ENCODE results near the gene RASSF4. TPM values are rescaled to one million over a fixed set of nuclear protein-coding genes. Genes with fewer than 3 reads are reported as not detected.

RASSF4 gene
- total RNA-seq, 1 donor from 2014 or later, result 1.3 TPM

DNA sequence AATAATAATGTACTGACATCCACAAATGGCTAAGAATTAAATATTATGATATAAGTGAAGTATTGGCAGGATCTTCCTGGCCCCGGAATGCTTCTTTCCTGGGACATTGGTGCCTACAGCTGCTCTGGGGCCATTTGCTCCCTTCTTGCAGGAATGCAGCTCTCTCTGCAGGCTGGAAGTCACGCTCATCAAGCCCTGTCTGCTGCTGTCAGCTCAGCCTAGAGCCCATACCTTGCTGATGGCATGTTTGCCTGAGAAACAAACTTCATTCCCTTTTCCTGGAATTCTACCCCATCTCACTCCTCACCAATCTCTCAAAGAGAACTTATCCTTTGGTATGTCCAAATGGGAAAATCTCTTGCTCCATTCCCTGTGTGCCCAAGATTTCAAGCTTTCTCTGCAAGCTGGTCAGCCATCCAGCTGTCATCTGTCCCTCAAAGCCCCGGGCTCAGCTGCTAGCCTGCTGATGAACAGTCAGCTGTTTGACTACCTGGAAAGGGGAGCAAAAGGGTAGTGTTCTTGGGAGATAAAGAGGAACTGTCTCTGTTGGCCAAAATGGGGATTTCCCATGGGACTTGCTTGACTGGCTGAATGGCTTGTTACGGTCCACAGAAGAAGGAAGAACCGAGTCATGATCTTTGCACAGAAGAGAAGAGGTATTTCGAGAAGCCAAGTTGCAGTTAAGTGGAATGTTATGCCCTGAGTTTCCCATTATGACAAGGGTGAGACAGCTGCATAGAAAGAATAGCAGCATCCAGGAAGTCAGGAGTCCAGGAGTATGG lies 12.0 kb upstream of the RASSF4 start:
- peaks cover 20% of the 10 kb centered on the region for H3K9me3 Mint-ChIP-seq
- no peaks in the 10 kb centered on the region for H3K36me3 Mint-ChIP-seq (ENCODE audit: low read depth)
- peaks cover 3% of the 10 kb centered on the region for H3K4me1 Mint-ChIP-seq
- no peak for DNase-seq
- H3K27me3 Mint-ChIP-seq, result peaks cover 9% of the 10 kb centered on the region
- no peak overlapping the region for H3K4me3 Mint-ChIP-seq
- no peak overlapping the region for H3K27ac Mint-ChIP-seq
- intact Hi-C loops (cut with micrococcal nuclease), result no loop called here

GRCh38 chr10:44948642-44949041 lies 11.0 kb upstream of the RASSF4 start:
- H3K27me3 Mint-ChIP-seq, result peaks cover 3% of the 10 kb centered on the region
- intact Hi-C loops (cut with micrococcal nuclease), result no loop called here
- H3K27ac Mint-ChIP-seq, result no peak overlapping the region
- peaks cover 3% of the 10 kb centered on the region for H3K4me1 Mint-ChIP-seq
- no peak overlapping the region for H3K4me3 Mint-ChIP-seq
- no peaks in the 10 kb centered on the region for H3K36me3 Mint-ChIP-seq (ENCODE audit: low read depth)
- H3K9me3 Mint-ChIP-seq, result peaks cover 14% of the 10 kb centered on the region
- no peak for DNase-seq

- H3K36me3 Mint-ChIP-seq (ENCODE audit: low read depth), result no peaks in the 10 kb centered on the region
- H3K27ac Mint-ChIP-seq, result no peak overlapping the region
- no peak overlapping the region for H3K4me3 Mint-ChIP-seq
- H3K27me3 Mint-ChIP-seq, result peaks cover 3% of the 10 kb centered on the region
- peaks cover 11% of the 10 kb centered on the region for H3K9me3 Mint-ChIP-seq
- peaks cover 3% of the 10 kb centered on the region for H3K4me1 Mint-ChIP-seq
- DNase-seq, result no peak
- intact Hi-C loops (cut with micrococcal nuclease), result no loop called here
Measured at GRCh38 chr10:44949127-44949802, 10.3 kb upstream of the RASSF4 start.

DNA sequence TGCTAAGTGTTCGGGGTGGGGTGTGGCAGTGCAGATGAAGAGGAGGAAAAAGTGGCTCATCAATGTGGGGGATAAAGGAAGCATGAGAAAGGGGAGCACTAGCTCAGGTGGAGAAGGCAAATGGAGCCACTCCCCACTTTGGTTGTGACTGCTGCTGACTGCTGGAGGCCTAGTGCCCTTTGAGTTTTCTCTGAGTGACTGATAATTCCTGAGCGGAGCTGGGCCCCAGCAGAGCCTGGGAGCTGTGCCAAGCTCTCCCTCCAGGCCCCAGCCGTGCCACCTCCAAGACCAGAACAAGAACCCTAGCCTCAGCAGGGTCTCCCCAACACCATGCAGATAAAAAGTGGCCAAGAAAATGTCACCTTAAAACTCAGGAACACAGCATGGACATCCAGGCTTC lies 9.7 kb upstream of the RASSF4 start:
- no peak for DNase-seq

DNA sequence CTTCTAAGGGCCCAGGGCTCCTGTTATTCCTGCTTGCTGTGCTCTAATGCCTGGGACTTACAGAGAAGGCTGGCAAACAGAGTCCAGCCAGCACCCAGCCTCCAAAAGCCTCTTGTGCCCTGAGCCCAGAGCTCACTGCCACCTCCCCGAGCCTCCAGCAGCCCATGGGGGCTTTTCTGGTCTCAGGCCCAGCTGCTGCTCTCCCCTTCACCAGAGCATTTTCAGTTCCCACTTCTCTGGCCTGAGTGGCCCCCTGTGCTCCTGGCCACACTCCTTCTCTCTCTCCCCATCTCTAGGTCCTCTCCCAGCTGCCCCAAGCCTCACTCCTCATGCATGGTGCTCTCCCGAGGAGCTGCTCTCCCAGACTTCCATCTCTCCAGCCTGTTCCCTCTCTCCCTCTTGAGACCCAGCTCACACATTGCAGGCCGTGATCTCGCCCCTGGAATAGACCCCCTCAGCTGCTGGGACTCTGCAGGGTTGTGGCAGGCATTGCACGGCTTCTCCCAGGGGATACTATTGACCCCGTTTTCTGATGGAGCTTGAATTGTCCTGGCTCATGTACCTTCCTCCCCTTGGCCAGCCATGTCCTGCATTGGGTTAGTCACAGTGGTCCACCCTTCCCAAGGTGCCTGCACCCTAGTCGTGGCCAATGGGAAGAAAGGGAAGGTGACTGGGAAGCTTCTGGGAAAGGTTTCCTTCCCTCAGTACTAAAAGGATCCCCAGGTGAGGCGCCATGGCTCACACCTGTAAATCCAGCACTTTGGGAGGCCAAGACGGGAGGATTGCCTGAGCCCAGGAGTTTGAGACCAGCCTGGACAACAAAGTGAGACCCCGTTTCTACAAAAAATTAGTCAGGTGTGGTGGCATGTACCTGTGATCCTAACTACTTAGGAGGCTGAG lies 9.0 kb upstream of the RASSF4 start:
- Mint-ChIP-seq H3K4me3 (no peak overlapping the region), H3K36me3 (ENCODE audit: low read depth) (no peaks in the 10 kb centered on the region), H3K27me3 (no peaks in the 10 kb centered on the region), H3K9me3 (no peaks in the 10 kb centered on the region), H3K4me1 (peaks cover 3% of the 10 kb centered on the region), H3K27ac (no peak overlapping the region)
- intact Hi-C loops (cut with micrococcal nuclease), result no loop called here
- DNase-seq, result no peak

More for the DNA sequence above, 9.7 kb upstream of the RASSF4 start:
- intact Hi-C loops (cut with micrococcal nuclease), result no loop called here
- Mint-ChIP-seq H3K27me3 (peaks cover 3% of the 10 kb centered on the region), H3K36me3 (ENCODE audit: low read depth) (no peaks in the 10 kb centered on the region), H3K27ac (no peak overlapping the region), H3K4me1 (peaks cover 3% of the 10 kb centered on the region), H3K4me3 (no peak overlapping the region), H3K9me3 (peaks cover 4% of the 10 kb centered on the region)

DNA sequence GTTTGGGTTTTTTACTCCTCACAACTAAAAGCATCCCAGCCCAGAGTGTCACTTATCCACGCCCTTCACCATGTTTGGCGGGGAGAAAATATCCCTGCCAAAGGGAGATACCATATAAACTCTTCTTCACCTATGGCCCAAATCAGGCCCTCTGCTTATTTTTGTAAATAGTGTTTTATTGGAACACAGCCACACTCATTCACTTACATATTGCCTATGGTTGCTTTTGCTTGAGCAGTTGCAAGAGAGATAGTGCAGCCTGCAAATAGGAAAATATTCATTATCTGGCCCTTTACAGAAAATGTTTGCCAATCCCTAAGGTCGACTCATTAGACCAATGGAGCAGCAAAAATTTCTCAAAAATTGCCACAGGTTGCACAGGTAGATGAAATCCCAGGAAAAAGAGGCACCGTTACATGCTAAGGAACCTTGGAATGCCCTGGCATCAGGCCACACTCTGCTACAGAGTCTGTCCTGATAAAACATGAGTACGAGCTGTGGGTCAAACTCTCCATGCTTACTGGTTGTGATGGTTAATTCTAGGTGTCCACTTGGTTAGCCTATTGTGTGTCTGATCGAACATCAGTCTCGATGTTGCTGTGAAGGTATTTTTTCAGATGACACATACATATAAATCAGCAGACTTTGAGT lies 7.9 kb upstream of the RASSF4 start:
- no peak overlapping the region for H3K27ac Mint-ChIP-seq
- no peaks in the 10 kb centered on the region for H3K9me3 Mint-ChIP-seq
- H3K4me3 Mint-ChIP-seq, result no peak overlapping the region
- no peaks in the 10 kb centered on the region for H3K27me3 Mint-ChIP-seq
- H3K36me3 Mint-ChIP-seq (ENCODE audit: low read depth), result peaks cover 8% of the 10 kb centered on the region
- H3K4me1 Mint-ChIP-seq, result peaks cover 2% of the 10 kb centered on the region
- DNase-seq, result no peak
- intact Hi-C loops (cut with micrococcal nuclease), result no loop called here

DNA sequence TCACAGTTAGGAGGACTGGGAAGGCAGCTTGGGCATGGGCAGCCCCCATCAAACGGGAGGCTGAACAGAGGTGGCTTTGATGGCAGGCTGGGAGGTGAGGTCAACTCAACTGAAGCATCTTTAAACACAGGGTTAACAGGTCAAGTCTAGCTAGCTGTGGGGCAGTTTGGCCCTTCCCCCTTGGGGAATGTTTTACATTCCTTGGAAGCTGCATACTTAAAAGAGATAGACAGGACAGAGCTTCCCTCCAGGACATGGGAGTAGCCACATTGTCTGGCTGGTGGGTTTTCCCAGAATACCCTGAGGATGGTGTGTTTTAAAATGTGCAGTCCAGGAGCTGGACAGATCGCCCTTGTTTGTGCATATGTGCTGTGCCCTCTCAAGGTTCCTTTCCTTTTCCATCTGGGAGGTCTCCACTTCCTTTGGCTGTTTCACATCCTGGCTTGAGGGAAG lies 6.8 kb upstream of the RASSF4 start:
- no peaks in the 10 kb centered on the region for H3K9me3 Mint-ChIP-seq
- H3K4me3 Mint-ChIP-seq, result no peak overlapping the region
- intact Hi-C loops (cut with micrococcal nuclease), result no loop called here
- peaks cover 10% of the 10 kb centered on the region for H3K36me3 Mint-ChIP-seq (ENCODE audit: low read depth)
- H3K27ac Mint-ChIP-seq, result no peak overlapping the region
- peaks cover 2% of the 10 kb centered on the region for H3K4me1 Mint-ChIP-seq
- no peaks in the 10 kb centered on the region for H3K27me3 Mint-ChIP-seq
- no peak for DNase-seq

- intact Hi-C loops (cut with micrococcal nuclease), result no loop called here
- Mint-ChIP-seq H3K36me3 (ENCODE audit: low read depth) (peaks cover 10% of the 10 kb centered on the region), H3K9me3 (no peaks in the 10 kb centered on the region), H3K27me3 (no peaks in the 10 kb centered on the region), H3K4me1 (peaks cover 12% of the 10 kb centered on the region), H3K27ac (no peak overlapping the region), H3K4me3 (no peak overlapping the region)
- no peak for DNase-seq
Measured at GRCh38 chr10:44954042-44954441, 5.6 kb upstream of the RASSF4 start.

- intact Hi-C loops (cut with micrococcal nuclease), result no loop called here
- H3K4me3 Mint-ChIP-seq, result no peak overlapping the region
- peaks cover 13% of the 10 kb centered on the region for H3K4me1 Mint-ChIP-seq
Measured at GRCh38 chr10:44954962-44955361, 4.6 kb upstream of the RASSF4 start.

GRCh38 chr10:44955413-44956070 lies 4.1 kb upstream of the RASSF4 start:
- no peak overlapping the region for H3K27ac Mint-ChIP-seq
- H3K4me1 Mint-ChIP-seq, result peaks cover 13% of the 10 kb centered on the region
- no peaks in the 10 kb centered on the region for H3K27me3 Mint-ChIP-seq

More at GRCh38 chr10:44954962-44955361, 4.6 kb upstream of the RASSF4 start:
- no peaks in the 10 kb centered on the region for H3K27me3 Mint-ChIP-seq
- peaks cover 10% of the 10 kb centered on the region for H3K36me3 Mint-ChIP-seq (ENCODE audit: low read depth)
- no peak overlapping the region for H3K27ac Mint-ChIP-seq
- H3K9me3 Mint-ChIP-seq, result no peaks in the 10 kb centered on the region
- no peak for DNase-seq

DNA sequence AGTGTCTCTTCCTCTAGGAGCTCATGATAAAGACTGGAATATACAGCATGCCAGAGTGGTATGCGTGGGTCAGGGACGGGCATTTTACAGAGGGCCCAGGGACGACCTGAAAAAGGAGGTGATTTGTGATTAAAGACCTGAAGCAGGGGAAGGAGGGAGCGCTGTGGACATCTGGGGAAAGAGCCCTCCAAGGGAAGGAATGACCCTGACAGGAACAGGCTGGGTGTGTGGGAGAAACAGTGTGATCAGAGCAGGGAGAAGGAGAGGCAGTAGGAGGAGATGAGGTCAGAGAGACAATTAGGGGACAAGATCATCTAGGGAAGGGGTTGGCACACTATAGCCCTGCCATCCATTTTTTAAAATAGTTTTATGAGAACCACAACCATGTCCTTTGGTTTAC lies 3.4 kb upstream of the RASSF4 start:
- intact Hi-C loops (cut with micrococcal nuclease), result no loop called here
- Mint-ChIP-seq H3K9me3 (no peaks in the 10 kb centered on the region), H3K4me3 (no peak overlapping the region), H3K27ac (no peak overlapping the region), H3K4me1 (peaks cover 13% of the 10 kb centered on the region), H3K36me3 (ENCODE audit: low read depth) (peaks cover 10% of the 10 kb centered on the region), H3K27me3 (no peaks in the 10 kb centered on the region)
- DNase-seq, result no peak

More at GRCh38 chr10:44955413-44956070, 4.1 kb upstream of the RASSF4 start:
- no peak overlapping the region for H3K4me3 Mint-ChIP-seq
- DNase-seq, result no peak
- no peaks in the 10 kb centered on the region for H3K9me3 Mint-ChIP-seq
- H3K36me3 Mint-ChIP-seq (ENCODE audit: low read depth), result peaks cover 10% of the 10 kb centered on the region
- intact Hi-C loops (cut with micrococcal nuclease), result no loop called here

DNA sequence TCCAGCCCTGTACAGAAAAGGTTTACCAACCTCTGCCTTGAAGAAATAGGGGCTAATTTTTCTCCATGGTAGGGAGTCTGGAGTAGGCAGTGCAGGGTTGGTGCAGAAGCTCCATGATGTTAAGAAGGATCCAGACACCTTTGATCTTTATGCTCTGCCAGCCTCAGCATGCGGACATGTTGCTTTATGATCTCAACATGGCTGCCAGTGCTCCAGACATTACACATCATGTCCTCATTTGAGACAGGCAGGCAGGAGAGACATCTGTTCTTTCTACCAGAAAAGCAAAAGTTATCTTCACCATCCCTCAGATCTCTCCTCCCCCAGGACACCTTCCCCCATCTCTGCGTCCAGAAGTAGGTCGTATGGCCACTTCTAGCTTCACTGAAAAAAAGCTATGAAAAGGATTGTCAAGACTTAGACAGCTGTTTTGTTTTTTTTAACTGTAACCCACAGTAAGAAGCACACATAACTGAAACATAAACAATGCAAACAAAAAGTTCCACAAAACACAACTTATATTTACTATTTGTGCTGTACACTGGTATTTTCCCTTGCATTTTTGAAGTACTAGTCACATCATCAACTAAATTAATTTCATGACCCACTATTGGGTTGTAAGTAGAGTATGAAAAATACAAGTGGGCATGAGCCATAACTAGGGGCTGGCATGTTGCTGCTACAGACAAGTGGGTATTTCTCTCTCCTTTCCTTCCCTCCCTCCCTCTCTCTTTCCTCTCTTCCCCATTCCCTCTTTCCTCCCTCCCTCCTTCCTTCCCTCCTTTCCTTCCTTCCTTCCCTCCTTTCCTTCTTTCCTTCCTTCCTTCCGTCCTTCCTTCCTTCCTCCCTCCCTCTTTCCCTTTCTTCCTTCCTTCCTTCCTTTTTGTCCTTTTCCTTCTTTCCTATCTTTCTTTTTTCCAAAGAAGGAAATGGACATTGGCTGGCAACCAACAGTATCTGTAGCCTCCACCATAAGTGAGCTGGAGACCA lies 2.6 kb upstream of the RASSF4 start:
- H3K27me3 Mint-ChIP-seq, result no peaks in the 10 kb centered on the region
- H3K27ac Mint-ChIP-seq, result no peak overlapping the region
- H3K4me3 Mint-ChIP-seq, result no peak overlapping the region
- peaks cover 10% of the 10 kb centered on the region for H3K36me3 Mint-ChIP-seq (ENCODE audit: low read depth)
- no peak for DNase-seq
- H3K9me3 Mint-ChIP-seq, result no peaks in the 10 kb centered on the region
- intact Hi-C loops (cut with micrococcal nuclease), result no loop called here
- peaks cover 13% of the 10 kb centered on the region for H3K4me1 Mint-ChIP-seq
